Hematopoietic multipotent progenitor cell (in vitro differentiated cells): ENCODE data around the gene JAKMIP1. TPM values are rescaled to one million over a fixed set of nuclear protein-coding genes. Genes with fewer than 3 reads are reported as not detected.

Source experiments
- DNase-seq, 3 donors: peaks; one replicate each; pipeline ENCODE4 v3.0.0-alpha.2; 2011 to 2015; ENCODE audit warnings: low read depth in 2 of 3, low spot score in 2 of 3
- total RNA-seq: library from RNA; depleted of rRNA; stranded (reverse); fragments of >200 nt; gene quantifications from one replicate; pipeline ENCODE4 v1.2.3, GENCODE V29; 2012

JAKMIP1 gene
- total RNA-seq, 1 donor: not detected

GRCh38 chr4:6123116-6123515 is 77.2 kb downstream of the JAKMIP1 start:
- no peak for DNase-seq

DNA sequence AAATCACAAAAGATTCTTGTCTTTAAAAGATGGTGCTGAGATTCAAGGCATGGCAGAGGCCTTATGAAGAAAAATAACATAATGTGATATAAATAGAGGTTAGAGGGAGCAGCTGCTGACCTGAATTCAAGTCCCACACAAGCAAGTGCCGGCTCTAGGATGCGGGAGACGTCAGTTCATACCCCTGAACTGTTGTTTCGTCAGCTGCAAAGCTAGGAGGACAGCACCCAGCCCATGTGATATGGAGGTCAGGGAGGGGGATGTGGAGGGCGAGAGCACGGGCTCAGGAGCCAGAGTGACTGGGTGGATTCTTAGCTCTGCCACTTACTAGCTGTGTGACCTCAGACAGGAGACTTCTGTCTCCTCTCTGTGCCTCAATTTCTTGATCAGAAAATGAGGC is 77.9 kb downstream of the JAKMIP1 start:
- DNase-seq: no peak

GRCh38 chr4:6121941-6122340 is 78.4 kb downstream of the JAKMIP1 start:
- no peak for DNase-seq

DNA sequence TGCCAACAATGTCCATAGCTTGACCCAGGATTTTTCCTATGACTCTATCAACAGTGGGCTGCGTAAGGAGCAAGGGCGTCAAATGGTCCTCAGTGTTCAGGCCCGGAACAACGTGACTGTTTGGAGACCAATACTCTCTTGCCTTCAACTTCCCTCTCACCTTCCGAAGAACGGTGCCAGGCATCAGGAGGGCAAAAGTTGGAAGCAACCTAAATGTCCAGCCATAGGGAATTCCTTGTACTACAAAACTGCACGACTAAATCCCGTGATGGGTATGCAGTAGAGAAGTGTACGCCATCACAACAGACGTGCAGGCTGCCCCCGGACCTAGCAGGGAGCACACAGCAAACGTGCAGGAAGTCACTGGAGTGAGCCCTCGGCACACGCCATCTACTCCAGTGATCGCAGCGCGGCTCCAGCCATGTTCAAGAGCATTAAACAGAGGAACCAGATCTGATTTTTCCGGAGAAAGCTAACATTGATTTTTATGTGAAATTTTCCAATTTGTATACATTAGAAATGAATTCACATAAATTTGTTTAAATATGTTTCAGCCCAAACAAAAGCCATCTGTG is 79.0 kb downstream of the JAKMIP1 start:
- DNase-seq: no peak

DNA sequence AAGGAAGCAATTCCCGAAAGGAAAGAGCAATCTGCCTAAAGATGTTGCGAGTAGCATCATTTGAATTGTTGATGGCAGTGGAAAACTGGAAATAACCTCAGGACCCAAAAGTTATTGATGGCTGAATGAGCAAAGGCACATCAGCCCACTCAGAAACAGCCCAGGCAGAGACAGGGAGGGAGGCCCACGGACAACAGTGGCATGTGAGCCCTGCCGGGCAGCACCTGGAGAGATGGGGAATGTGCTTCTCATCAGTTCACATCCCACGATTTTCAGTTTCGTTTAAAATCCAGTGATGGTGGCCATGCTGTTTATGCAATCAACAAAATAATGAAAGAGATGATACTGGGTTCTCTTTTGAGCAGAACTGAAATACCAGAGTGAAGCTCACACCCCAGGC is 80.0 kb downstream of the JAKMIP1 start:
- DNase-seq: no peak

- no peak for DNase-seq
These were observed 80.8 kb downstream of the JAKMIP1 start for GRCh38 chr4:6119507-6120020.

DNA sequence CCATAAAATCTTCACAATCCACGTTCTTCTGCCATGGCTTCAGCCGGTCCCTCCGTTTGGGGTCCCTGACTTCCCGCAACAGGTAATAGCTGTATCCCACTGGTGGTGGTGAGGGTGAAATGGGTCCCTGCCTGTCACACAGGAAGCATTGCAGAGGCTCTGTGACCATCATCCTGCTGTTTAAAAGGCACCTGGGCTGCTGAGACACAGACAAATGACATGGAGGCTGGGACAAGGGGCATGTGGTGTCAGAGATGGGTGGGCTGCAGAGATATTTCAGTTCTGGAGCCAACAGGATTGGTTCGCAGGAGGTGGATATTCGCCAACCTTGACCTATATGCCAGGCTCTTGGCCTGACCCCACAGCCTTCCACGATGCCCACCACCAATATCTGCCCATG is 82.1 kb downstream of the JAKMIP1 start:
- no peak for DNase-seq

GRCh38 chr4:6116696-6117285 is 83.6 kb downstream of the JAKMIP1 start:
- DNase-seq: no peak

DNA sequence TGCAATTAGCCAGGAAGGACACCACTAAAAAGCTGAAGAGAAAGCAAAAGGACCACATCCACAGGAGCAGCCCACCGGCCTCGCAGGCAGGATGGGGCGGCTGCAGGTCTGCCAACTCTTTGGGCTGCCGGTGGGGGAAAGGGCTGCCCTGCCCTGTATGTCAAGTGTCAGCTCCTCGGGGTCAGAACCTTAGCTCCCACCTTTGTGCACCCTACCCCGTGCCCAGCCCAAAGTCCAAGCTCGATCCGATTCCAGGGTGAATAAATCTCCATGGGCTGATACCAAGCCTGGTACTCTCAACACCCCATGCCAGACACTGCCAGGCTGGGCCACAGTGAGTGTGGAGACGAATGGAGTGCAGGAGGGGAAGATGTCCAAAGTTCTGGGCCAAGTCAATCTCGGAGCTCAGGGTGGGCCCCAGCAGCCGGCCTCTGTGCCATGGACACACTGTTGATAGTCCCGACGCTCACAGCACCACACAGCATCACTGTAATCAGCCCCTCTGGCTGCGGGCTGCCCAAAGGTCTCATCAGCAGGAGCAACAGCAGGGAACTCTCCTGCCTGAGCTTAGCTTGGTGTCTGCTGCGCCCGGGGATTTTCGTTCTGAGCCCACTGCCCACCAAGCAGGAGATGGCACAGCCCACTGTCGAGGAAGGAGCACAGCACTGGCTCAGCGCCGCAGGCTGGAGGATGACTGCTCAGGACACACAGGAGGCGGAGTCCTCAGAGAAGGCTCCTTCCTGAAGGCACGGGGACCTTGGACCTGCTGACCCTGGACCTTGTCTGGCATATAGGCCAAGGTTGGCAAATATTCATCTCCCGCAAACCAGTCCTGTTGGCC is 84.4 kb downstream of the JAKMIP1 start:
- DNase-seq: no peak

- no peak for DNase-seq
These were observed 85.0 kb downstream of the JAKMIP1 start for GRCh38 chr4:6115342-6115741.

DNA sequence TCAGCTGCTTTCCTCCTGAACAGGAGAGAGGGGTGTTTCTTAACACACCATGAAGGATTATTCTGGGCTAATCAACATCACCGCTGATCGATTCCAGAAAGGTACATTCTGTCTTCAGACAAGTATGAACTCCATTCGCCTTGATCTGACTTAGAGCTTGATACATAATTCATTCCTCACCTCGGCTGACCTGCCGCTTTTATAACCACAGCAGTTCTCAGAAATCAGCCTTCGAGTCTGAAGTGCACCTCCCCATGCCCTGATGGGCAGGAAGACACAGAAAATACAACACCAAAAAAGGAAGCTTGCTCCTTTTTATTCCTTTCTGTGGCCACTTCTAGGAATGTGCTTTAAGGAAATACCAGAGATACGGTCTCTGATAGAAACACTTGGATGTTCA is 85.7 kb downstream of the JAKMIP1 start:
- no peak for DNase-seq

DNA sequence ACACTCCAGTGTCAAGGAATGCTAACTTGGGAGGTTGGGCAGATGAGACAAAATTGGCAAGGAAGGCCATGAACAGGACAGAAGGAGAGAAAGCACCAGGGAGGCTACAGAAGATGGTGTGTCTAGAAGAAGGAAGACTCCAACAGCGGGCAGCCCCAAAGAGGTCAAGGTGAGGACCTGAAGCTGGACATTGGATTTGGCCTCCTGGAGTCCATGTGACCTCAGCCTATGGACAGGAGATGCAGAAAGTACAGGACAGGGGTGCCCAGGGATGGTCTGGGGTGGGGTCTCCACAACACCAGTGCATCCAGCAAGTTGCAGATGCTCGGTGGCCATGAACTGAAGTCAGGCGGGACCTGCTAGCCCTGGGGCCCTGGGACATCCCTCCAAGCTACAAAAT is 86.2 kb downstream of the JAKMIP1 start:
- DNase-seq: no peak

GRCh38 chr4:6113641-6114040 is 86.7 kb downstream of the JAKMIP1 start:
- DNase-seq: no peak

GRCh38 chr4:6112606-6113290 is 87.6 kb downstream of the JAKMIP1 start:
- no peak for DNase-seq

DNA sequence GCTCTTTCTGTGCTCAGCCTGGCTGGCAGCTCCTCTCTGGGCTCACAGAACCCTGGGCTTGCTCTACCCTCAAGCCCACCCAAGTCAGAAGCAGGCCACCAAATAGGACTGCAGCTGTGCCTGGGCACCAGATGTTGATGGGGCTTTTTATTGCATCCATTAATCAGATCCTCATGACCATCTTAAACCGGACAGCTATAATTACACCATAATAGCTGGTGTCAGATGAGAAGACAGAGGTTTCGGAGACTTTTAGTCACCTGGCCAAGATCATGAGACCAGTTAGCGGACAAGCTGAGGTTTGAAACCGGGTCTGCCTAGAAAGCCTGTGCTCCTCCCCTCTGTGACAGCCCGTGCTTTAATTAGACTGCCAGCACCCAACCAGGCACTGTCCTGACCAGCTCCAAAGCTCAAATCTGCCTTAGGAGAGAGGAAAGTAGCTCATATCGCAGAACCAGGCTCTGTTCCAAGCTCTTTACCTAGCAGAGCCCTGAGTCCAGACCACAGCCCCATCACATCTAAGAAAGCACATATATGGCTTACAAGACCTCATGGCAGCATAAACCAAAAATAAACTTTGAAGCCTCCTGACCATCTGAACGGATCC is 88.9 kb downstream of the JAKMIP1 start:
- no peak for DNase-seq

DNA sequence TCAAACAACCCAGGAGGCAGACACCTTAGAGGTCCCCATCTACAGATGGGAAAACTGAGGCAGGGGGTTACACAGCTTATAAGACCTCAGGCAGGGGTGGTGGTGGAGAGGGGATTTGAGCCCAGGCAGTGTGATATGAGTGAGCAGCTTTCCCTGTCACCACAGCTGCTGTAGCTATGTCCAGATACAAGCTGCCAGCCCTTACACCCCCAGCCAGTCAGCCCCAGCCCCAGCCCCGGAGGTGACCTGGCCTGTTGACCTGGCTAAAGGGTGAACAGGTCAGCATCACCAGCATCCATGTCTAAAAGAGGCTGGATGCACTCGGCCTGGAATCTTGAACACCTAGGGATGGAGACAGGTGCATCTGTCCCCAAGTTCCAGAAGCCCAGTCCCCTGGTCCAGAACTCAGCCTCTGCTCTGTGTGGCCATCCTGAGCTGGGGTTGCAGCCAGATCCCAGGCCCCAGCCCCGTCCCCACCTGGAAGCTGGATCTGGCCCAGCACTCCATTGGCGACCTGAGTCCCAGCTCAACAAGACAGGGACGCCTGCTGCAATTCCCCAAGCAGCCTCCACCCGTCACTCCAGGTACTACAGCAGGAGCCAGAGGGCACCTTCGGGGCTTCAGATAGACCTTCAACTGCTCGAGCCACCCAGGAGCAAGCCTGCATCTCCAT is 89.5 kb downstream of the JAKMIP1 start:
- no peak for DNase-seq

DNA sequence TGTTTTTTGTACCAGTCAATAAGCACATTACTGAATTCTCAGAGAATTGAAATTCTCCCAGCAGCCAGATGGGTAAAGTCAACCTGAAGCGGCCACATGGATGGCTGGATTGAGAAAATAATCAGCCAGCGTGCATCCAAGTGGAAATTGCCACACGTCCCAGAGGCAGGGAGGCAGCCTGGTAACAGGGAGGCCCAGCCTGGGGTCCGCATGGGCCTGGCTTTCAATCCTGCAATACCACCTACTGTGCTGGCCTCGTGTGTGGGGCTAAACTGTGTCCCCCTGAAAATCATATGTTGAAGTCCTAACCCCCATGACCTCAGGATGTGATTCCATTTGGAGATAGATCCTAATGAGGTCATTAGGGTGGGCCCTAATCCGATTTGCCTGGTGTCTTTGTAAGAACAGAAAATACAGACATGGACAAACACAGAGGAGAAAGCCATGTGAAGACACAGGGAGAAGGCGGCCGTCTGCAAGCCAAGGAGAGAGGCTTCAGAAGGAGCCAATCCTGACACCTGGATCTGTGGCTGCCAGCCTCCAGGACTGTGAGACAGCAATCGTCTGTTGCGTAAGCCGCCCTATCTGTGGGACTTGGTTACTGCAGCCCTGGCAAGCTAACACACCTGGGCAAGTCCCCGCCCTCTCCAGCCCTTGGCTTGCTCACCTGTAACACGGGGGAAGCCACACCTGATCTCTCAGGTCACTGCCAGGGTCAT is 90.3 kb downstream of the JAKMIP1 start:
- DNase-seq: no peak

DNA sequence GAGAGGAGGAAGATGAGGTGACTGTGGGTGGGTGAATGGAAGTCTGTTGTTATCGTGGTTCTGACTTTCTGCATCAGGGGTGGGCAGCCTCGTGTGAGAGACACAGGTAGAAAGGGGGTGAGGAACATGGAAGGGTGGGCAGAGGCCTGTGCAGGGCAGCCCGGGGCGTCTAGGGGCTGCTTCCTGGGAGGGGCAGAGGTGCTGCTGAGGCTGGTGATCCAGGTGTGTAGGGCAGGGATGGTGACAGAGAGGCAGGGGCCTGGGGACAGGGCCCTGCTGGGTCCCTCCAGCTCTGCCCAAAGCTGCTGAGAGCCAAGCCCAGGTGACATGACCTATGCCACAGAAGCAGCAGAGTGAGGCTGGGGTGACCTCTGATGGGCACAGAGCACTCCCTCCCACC is 92.5 kb downstream of the JAKMIP1 start:
- DNase-seq: no peak

DNA sequence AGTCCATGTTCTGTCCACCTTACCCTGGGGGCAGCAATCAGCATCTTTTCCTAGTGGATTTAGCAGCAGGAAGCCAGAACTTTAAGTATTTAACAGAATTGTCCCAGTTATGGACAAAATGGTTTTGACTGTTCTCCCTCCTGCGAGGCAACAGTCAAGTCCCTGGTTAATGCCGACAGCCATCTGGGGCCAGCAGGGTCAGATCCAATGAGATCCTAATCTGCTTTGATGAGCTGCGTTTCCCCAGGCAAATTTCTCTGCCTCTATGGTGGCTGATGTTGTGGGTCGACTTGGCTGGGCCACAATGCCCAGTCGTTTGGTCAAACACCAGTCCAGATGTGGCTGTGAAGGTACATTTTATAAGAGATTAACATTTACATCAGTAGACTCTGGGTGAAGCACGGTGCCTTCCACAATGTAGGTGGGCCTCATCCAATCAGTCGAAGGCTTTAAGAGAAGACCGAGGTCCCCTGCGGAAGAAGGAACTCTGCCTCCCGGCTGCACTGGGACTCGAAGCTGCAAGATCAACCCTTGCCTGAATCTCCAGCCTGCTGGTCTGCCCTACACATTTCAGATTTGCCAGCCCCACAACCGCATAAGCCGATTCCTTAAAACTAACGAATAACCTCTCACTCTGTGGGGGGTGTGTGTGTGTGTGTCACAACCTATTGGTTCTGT is 93.1 kb downstream of the JAKMIP1 start:
- no peak for DNase-seq
